HG03342 (cell line): Measurements from ENCODE around the gene ZNF564.
"Not testable (repeated sequence)": the region's sequence is repeated elsewhere in the genome, so short reads cannot be mapped to it uniquely, and the experiment has no call there.

Experiments
- ATAC-seq: cut with Tn5 transposase; IDR thresholded peaks from one replicate; pipeline ENCODE4 v1.9.1; 2021; ENCODE audit warnings: mild to moderate bottlenecking, moderate library complexity; ENCODE audit not compliant: unreplicated experiment

Gene ZNF564

DNA sequence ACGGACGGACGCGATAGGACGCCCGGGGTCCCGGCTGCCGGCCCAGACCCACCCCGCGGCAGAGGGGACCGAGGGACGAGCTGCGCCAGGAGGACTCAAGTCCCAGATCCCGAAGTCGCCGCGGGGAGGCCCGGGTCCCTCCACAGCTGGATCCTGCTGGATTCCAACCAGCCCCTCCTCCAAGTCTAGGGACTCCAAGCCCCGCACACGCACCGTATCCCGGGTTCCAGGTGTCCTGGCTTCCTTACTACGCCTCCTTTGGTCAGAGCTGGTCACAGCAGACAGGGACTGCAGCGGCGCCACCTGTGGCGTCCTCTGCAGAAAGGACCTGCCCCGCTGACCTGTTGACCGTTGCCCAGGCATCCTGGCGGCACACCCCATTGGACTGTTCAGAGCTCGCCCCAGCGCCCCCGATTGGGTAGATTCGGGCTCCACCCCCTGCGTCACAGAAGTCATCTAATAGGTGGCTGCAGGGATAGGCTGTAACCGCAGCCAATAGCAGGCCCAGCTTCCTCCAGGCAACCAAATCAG lies 37.7 kb downstream of the ZNF564 start:
- no peak for ATAC-seq

GRCh38 chr19:12497032-12497431 lies 54.2 kb downstream of the ZNF564 start:
- no peak for ATAC-seq

- ATAC-seq: no peak
These were observed 54.8 kb downstream of the ZNF564 start for GRCh38 chr19:12496480-12496879.

GRCh38 chr19:12495002-12495802 lies 56.1 kb downstream of the ZNF564 start:
- ATAC-seq: peak; percentile 91

GRCh38 chr19:12494260-12494860 lies 56.9 kb downstream of the ZNF564 start:
- no peak for ATAC-seq

- ATAC-seq: not testable (repeated sequence)
These were observed 65.0 kb downstream of the ZNF564 start for GRCh38 chr19:12486265-12486783.

DNA sequence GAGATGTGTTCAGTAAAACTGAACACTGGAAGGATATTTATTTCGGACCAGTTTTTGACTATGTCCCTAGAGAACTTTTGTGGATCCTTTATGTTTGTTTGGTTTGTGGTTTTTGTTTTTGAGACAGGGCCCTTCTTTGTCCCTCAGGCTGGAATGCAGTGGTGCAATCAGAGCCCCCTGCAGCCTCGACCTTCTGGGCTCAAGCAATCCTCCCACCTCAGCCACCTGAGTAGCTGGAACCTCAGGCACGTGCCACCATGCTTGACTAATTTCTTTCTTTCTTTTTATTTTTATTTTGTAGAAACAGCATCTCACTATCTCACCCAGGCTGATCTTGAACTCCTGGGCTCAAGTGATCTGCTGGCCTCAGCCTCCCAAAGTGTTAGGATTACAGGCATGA lies 65.7 kb downstream of the ZNF564 start:
- no peak for ATAC-seq

- peak; percentile 24 for ATAC-seq
These were observed 66.2 kb downstream of the ZNF564 start for GRCh38 chr19:12485052-12485416.

GRCh38 chr19:12484371-12485051 lies 66.8 kb downstream of the ZNF564 start, which contains the start of gene ZNF709:
TSS of gene ZNF709 (minus strand) at chr19:12484816. CDS start at chr19:12484657, 159 bp downstream.
- peak; percentile 89 for ATAC-seq

- no peak for ATAC-seq
These were observed 67.3 kb downstream of the ZNF564 start for GRCh38 chr19:12484011-12484370.

- no peak for ATAC-seq
These were observed 68.8 kb downstream of the ZNF564 start for GRCh38 chr19:12482509-12482886.

GRCh38 chr19:12481781-12482508 lies 69.3 kb downstream of the ZNF564 start:
- no peak for ATAC-seq

DNA sequence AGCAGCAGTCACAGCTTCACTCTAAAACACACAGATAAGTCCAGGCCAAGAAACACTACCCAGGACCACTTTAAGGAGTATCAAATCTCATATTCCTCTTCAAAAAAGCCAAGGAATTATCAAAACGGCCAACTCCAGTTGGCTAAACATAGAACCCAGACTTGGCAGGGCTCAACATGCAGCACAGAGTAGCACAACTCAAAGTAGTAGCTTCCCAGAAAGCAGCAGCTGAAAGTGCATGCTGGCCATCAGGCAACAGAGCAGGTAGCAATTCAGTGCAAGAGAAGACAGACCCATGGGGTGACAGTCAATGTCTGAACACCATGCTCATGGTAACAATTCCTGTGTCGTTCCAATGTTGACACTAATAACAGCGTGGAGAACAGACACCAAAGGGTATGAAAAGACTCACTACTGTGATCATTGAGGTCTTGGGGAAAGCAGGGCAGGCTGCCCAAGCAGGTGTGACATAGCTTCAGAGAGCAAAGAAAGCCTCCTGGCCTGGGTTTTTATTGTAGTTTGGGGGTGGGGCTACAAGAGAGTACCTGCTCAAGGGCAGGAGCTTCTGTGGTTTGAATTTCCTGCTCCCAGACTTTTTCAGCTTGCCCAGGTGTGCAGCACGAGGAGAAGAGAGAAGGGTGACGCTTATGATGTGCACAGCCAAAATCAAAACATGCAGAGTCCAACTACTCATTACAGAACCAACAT lies 72.9 kb downstream of the ZNF564 start:
- ATAC-seq: no peak
